IMR-90 (cell line): ENCODE results near the gene DPP6.

Source experiments
- BHLHE40 ChIP-seq: fragments of 150-350 bp; IDR thresholded peaks from 2 replicates; pipeline ENCODE4 v1.6.1; 2016; ENCODE audit warnings: mild to moderate bottlenecking, low read depth, low read length
- POLR2A ChIP-seq: IDR thresholded peaks from 2 replicates; pipeline ENCODE4 v1.6.1; 2012; ENCODE audit warnings: mild to moderate bottlenecking, low read depth, low read length
- RFX5 ChIP-seq: IDR thresholded peaks from 2 replicates; pipeline ENCODE4 v1.8.0; 2012; ENCODE audit warnings: low read depth, mild to moderate bottlenecking, low read length, moderate library complexity

DNA sequence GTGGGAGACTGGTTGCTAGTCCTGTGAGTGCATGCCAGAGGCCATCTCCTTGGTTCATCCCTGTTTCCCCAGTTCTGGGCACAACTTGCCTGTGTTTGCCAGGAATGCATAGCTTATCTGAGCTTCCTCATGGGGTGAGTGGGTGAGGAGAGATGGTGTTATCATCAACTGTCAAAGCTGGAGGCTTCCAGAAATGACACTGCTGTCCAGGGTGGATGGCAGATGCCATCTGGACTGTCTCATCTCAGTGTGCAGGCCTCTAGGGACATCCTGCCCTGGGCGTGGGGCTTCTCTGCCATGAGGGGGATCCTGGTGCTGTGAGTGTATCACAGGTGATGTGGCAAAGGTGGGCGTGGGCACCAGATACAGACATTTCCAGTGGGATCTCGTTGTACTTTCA, 328.6 kb downstream of the DPP6 start:
- TF ChIP-seq BHLHE40 (no peak), RFX5 (no peak), POLR2A (no peak)
